Esophagus (tissue), 2 donors: Measurements from ENCODE around the gene SLC9B1. TPM values are rescaled to one million over a fixed set of nuclear protein-coding genes. Genes with fewer than 3 reads are reported as not detected.

ENCODE experiments used
- H3K27ac ChIP-seq, 2 donors: one replicate each; pipeline ENCODE4 v1.5.1; 2013; ENCODE audit warnings: low read depth in 2 of 2, mild to moderate bottlenecking in 2 of 2, inconsistent platforms in 1 of 2, low read length in 1 of 2, moderate library complexity in 1 of 2
- H3K27me3 ChIP-seq, 2 donors: one replicate each; pipeline ENCODE4 v1.6.1; 2013; ENCODE audit warnings: low read length in 2 of 2, control low read depth in 1 of 2, mild to moderate bottlenecking in 1 of 2; ENCODE audit not compliant: insufficient read depth in 2 of 2, control insufficient read depth in 1 of 2
- H3K36me3 ChIP-seq, 2 donors: one replicate each; pipeline ENCODE4 v1.6.1; 2013; ENCODE audit warnings: low read length in 1 of 2; ENCODE audit not compliant: control insufficient read depth in 2 of 2, insufficient read depth in 2 of 2
- H3K4me1 ChIP-seq, 2 donors: one replicate each; pipeline ENCODE4 v1.6.1; 2013; ENCODE audit warnings: low read length in 1 of 2; ENCODE audit not compliant: control insufficient read depth in 2 of 2, insufficient read depth in 2 of 2
- H3K4me3 ChIP-seq, 2 donors: one replicate each; pipeline ENCODE4 v1.5.1; 2013; ENCODE audit warnings: low read length in 2 of 2, mild to moderate bottlenecking in 2 of 2, low read depth in 1 of 2, moderate library complexity in 1 of 2
- H3K9me3 ChIP-seq, 2 donors: one replicate each; pipeline ENCODE4 v1.6.1; 2013; ENCODE audit warnings: mild to moderate bottlenecking in 2 of 2, low read depth in 1 of 2, low read length in 1 of 2, moderate library complexity in 1 of 2; ENCODE audit not compliant: control insufficient read depth in 2 of 2, insufficient read depth in 1 of 2
- WGBS, 2 donors: extraction: QIAGEN DNeasy Blood & Tissue Kit; methylation state at CpG; one replicate each; pipeline ENCODE4 v1.1.7; 2013; 5-methylcytosine and 5-hydroxymethylcytosine counted together
- polyA plus RNA-seq, 2 donors: library from polyadenylated mRNA; stranded (reverse); fragments of 200-250 nt; gene quantifications; one replicate each; pipeline ENCODE4 v1.2.3, GENCODE V29; 2013
- donor health status: healthy with polysubstance abuse.
- donor health status: Bipolar disorder and iron deficiency.

Gene SLC9B1
- polyA plus RNA-seq: under 1 TPM; 0.08 to 0.18 TPM

- no peaks in the 10 kb centered on the region for H3K36me3 ChIP-seq
- H3K4me1 ChIP-seq: no peaks in the 10 kb centered on the region
- peak within 1 kb of the TSS; percentile 78 to 94 for H3K27ac ChIP-seq
- H3K4me3 ChIP-seq: peak within 1 kb of the TSS; percentile 51 to 61
- no peaks in the 10 kb centered on the region for H3K27me3 ChIP-seq
- H3K9me3 ChIP-seq: no peaks in the 10 kb centered on the region
- WGBS, 2 donors: 1% methylated on average over 46 of the region's 46 CpGs
These were observed at the start of gene SLC9B1 for GRCh38 chr4:103019308-103020124. Gene SLC9B1, minus strand, starts transcription at chr4:103019705. Its CDS starts 27,994 bp downstream, at chr4:102991711.

- Histone ChIP-seq H3K4me1 (no peaks in the 10 kb centered on the region), H3K36me3 (no peaks in the 10 kb centered on the region), H3K9me3 (no peaks in the 10 kb centered on the region), H3K4me3 (no peak overlapping the region), H3K27me3 (no peaks in the 10 kb centered on the region), H3K27ac (no peak overlapping the region)
- WGBS, 2 donors: 85 to 87% methylated on average over 2 of the region's 2 CpGs
These were observed 48.5 kb upstream of the SLC9B1 start for GRCh38 chr4:103067841-103068547.

GRCh38 chr4:103060453-103061148 is 41.1 kb upstream of the SLC9B1 start:
- WGBS, 2 donors: 95 to 99% methylated on average over 2 of the region's 2 CpGs
- no peaks in the 10 kb centered on the region for H3K27me3 ChIP-seq
- peaks cover 0 to 2% of the 10 kb centered on the region in 2 donors for H3K9me3 ChIP-seq
- no peak overlapping the region for H3K4me3 ChIP-seq
- H3K36me3 ChIP-seq: no peaks in the 10 kb centered on the region
- no peaks in the 10 kb centered on the region for H3K4me1 ChIP-seq
- no peak overlapping the region for H3K27ac ChIP-seq

GRCh38 chr4:103054030-103054429 is 34.5 kb upstream of the SLC9B1 start:
- no peaks in the 10 kb centered on the region for H3K27me3 ChIP-seq
- H3K4me3 ChIP-seq: no peak overlapping the region
- 92 to 95% methylated on average over 3 of the region's 3 CpGs for WGBS, 2 donors
- peaks cover 0 to 2% of the 10 kb centered on the region in 2 donors for H3K9me3 ChIP-seq
- H3K27ac ChIP-seq: no peak overlapping the region
- H3K36me3 ChIP-seq: no peaks in the 10 kb centered on the region
- no peaks in the 10 kb centered on the region for H3K4me1 ChIP-seq

GRCh38 chr4:103052779-103053178 is 33.3 kb upstream of the SLC9B1 start:
- H3K27me3 ChIP-seq: no peaks in the 10 kb centered on the region
- H3K36me3 ChIP-seq: no peaks in the 10 kb centered on the region
- WGBS, 2 donors: 83 to 91% methylated on average over 3 of the region's 3 CpGs
- no peak overlapping the region for H3K4me3 ChIP-seq
- no peak overlapping the region for H3K27ac ChIP-seq
- H3K4me1 ChIP-seq: no peaks in the 10 kb centered on the region
- peaks cover 0 to 2% of the 10 kb centered on the region in 2 donors for H3K9me3 ChIP-seq

GRCh38 chr4:103052145-103052544 is 32.6 kb upstream of the SLC9B1 start:
- WGBS, 2 donors: 94 to 96% methylated on average over 3 of the region's 3 CpGs
- Histone ChIP-seq H3K27ac (no peak overlapping the region), H3K9me3 (peaks cover 0 to under 1% of the 10 kb centered on the region in 2 donors), H3K4me1 (no peaks in the 10 kb centered on the region), H3K27me3 (no peaks in the 10 kb centered on the region), H3K36me3 (no peaks in the 10 kb centered on the region), H3K4me3 (no peak overlapping the region)

GRCh38 chr4:103050736-103051436 is 31.4 kb upstream of the SLC9B1 start:
- Histone ChIP-seq H3K27ac (no peak overlapping the region), H3K9me3 (no peaks in the 10 kb centered on the region)
- 42 to 48% methylated on average over 2 of the region's 2 CpGs for whole genome bisulfite sequencing, 2 donors

GRCh38 chr4:103046416-103047290 is 27.1 kb upstream of the SLC9B1 start:
- H3K27ac ChIP-seq: no peak overlapping the region
- H3K36me3 ChIP-seq: no peaks in the 10 kb centered on the region
- 52 to 53% methylated on average over 5 of the region's 5 CpGs for WGBS, 2 donors
- H3K27me3 ChIP-seq: no peaks in the 10 kb centered on the region
- H3K4me1 ChIP-seq: no peaks in the 10 kb centered on the region
- H3K9me3 ChIP-seq: no peaks in the 10 kb centered on the region
- no peak overlapping the region for H3K4me3 ChIP-seq

More at GRCh38 chr4:103050736-103051436, 31.4 kb upstream of the SLC9B1 start:
- Histone ChIP-seq H3K4me1 (no peaks in the 10 kb centered on the region), H3K36me3 (no peaks in the 10 kb centered on the region), H3K27me3 (no peaks in the 10 kb centered on the region), H3K4me3 (no peak overlapping the region)
